HepG2 (cell line): ENCODE results near the gene COL9A1. TPM values are rescaled to one million over a fixed set of nuclear protein-coding genes. Genes with fewer than 3 reads are reported as not detected.
A peak's percentile ranks its signal among the peaks of the same experiment; 100 is the strongest.
"Not testable (repeated sequence)": the region's sequence is repeated elsewhere in the genome, so short reads cannot be mapped to it uniquely, and the experiment has no call there.

Experiments used
- ATAC-seq: fragments of 200-7000 bp; cut with Tn5 transposase; 3 replicates; pipeline ENCODE4 v1.9.1; 2020; ENCODE audit warnings: mild to moderate bottlenecking, moderate library complexity
- BruUV-seq: library from RNA; stranded (reverse); fragments of 400-500 nt; replicated peaks from 2 replicates; lab custom pipeline; 2021; lab: Mats Ljungman, UMichigan
- CTCF ChIA-PET: fragments of 300-600 bp; formaldehyde crosslinking; extraction: SDS; loops from one replicate; lab custom pipeline; 2021; ENCODE audit warnings: low total read pairs, inconsistent platforms, low intra/inter-chr PET ratio; lab: Yijun Ruan, JAX
- POLR2A ChIA-PET: fragments of 350-600 bp; sonication (Branson Sonifier 250); formaldehyde crosslinking; loops from one replicate; lab custom pipeline; 2020; ENCODE audit warnings: antibody characterized with exemption, inconsistent platforms; lab: Yijun Ruan, JAX
- DNase-seq: peaks from one replicate; pipeline ENCODE4 v3.0.0-alpha.2; 2015; ENCODE audit warnings: low spot score
- FAIRE-seq: peaks from 3 replicates; lab custom pipeline; 2011; peaks lifted over from hg19 to GRCh38; lab: Jason Lieb, UNC
- H2AFZ ChIP-seq: one replicate; pipeline ENCODE4 v1.6.1; 2011; ENCODE audit warnings: low read length, inconsistent platforms
- H3K27ac ChIP-seq: fragments of 300-600 bp; 3 replicates; pipeline ENCODE4 v1.8.0; 2011; ENCODE audit warnings: mixed run types, mild to moderate bottlenecking, mixed read lengths, low read length, inconsistent platforms; ENCODE audit not compliant: insufficient read depth; ENCODE audit errors: extremely low read length
- H3K27me3 ChIP-seq, 2 experiments: fragments of 200-600 bp in 1 of 2; 2 replicates in 1 of 2; 3 replicates in 1 of 2; pipeline versions ENCODE4 v1.6.0 to v1.8.0; 2011; ENCODE audit warnings: low read length in 2 of 2, mild to moderate bottlenecking in 2 of 2, moderate library complexity in 2 of 2, inconsistent platforms in 1 of 2; ENCODE audit not compliant: insufficient read depth in 2 of 2, control insufficient read depth in 1 of 2
- H3K36me3 ChIP-seq, 2 experiments: fragments of 200-600 bp in 1 of 2; replicated peaks in 1 of 2; 2 replicates in 1 of 2; 3 replicates in 1 of 2; pipeline versions ENCODE4 v1.5.1 to v1.8.0; 2011; ENCODE audit warnings: low read length in 2 of 2, inconsistent platforms in 1 of 2; ENCODE audit not compliant: insufficient read depth in 2 of 2, control insufficient read depth in 1 of 2
- H3K4me1 ChIP-seq: 2 replicates; pipeline ENCODE4 v1.5.1; 2012; ENCODE audit warnings: low read length, inconsistent platforms; ENCODE audit not compliant: insufficient read depth
- H3K4me2 ChIP-seq: 2 replicates; pipeline ENCODE4 v1.6.0; 2011; ENCODE audit warnings: low read depth, low read length, inconsistent platforms
- H3K4me3 ChIP-seq, 3 experiments: fragments of 200-600 bp in 1 of 3; sonication (generic), shearing (Covaris generic) in 1 of 3; replicated peaks in 1 of 3; 2 replicates each; pipeline ENCODE4 v1.5.1; 2011 to 2016; ENCODE audit warnings: low read length in 3 of 3, inconsistent platforms in 2 of 3, low read depth in 2 of 3, mild to moderate bottlenecking in 2 of 3, control low read depth in 1 of 3, mixed read lengths in 1 of 3; ENCODE audit not compliant: insufficient read depth in 1 of 3
- H3K79me2 ChIP-seq: one replicate; pipeline ENCODE4 v1.6.1; 2011; ENCODE audit warnings: low read length, inconsistent platforms; ENCODE audit not compliant: insufficient read depth
- H3K9ac ChIP-seq: 2 replicates; pipeline ENCODE4 v1.6.0; 2011; ENCODE audit warnings: mild to moderate bottlenecking, low read depth, low read length, inconsistent platforms; ENCODE audit not compliant: insufficient read depth
- H3K9me3 ChIP-seq: 2 replicates; pipeline ENCODE4 v1.5.1; 2012; ENCODE audit warnings: mild to moderate bottlenecking, low read length
- H4K20me1 ChIP-seq: 2 replicates; pipeline ENCODE4 v1.6.0; 2011; ENCODE audit warnings: inconsistent platforms, mild to moderate bottlenecking, low read length, moderate library complexity; ENCODE audit not compliant: insufficient read depth
- GABPA ChIP-seq, 2 experiments: IDR thresholded peaks; 2 replicates each; pipeline ENCODE4 v1.6.1; 2011 to 2016; ENCODE audit warnings: low read depth in 2 of 2, low read length in 1 of 2, missing biosample characterization in 1 of 2, missing genetic modification characterization in 1 of 2
- MAFF ChIP-seq: IDR thresholded peaks from 2 replicates; pipeline ENCODE4 v1.6.1; 2011; ENCODE audit warnings: low read depth, low read length, improper control_type of control experiment
- MAFK ChIP-seq, 2 experiments: IDR thresholded peaks in 1 of 2; conservative IDR thresholded peaks in 1 of 2; 2 replicates each; pipeline ENCODE4 v1.6.1; 2011; ENCODE audit warnings: improper control_type of control experiment in 2 of 2, low read length in 2 of 2
- MED13 ChIP-seq: sonication (generic); formaldehyde crosslinking; IDR thresholded peaks from 2 replicates; pipeline ENCODE4 v1.5.0; 2020; ENCODE audit warnings: missing genetic modification reagents
- MTA1 ChIP-seq: sonication (generic); formaldehyde crosslinking; IDR thresholded peaks from 2 replicates; pipeline ENCODE4 v1.4.0; 2020; ENCODE audit warnings: missing genetic modification reagents, mild to moderate bottlenecking, borderline replicate concordance
- WGBS: methylation state at CpG from one replicate; pipeline ENCODE4 v1.1.6; 2017; ENCODE audit warnings: low lambda C conversion rate; 5-methylcytosine and 5-hydroxymethylcytosine counted together
- in situ Hi-C: cut with HindIII; loops from 2 replicates; pipeline ENCODE4 v1.10.0; 2017; ENCODE audit warnings: low pct_unique_long_range_greater_than_20kb; ENCODE audit not compliant: extremely low pct_ligation_motif_present
- intact Hi-C: fragments of 100-400 bp; cut with micrococcal nuclease; formaldehyde crosslinking; loops from one replicate; pipeline ENCODE4 v1.10.0; 2022; ENCODE audit not compliant: unreplicated experiment
- polyA plus RNA-seq, 8 experiments: library from polyadenylated mRNA; depleted of rRNA in 3 of 8; stranded (reverse) in 7 of 8; unstranded in 1 of 8; fragments of >200 nt; fragmentation: Illumina TruSeq in 4 of 8; extraction: Trizol in 4 of 8; gene quantifications; 2 replicates each; pipeline versions ENCODE4 v1.2.1 to v1.2.3, GENCODE V29; 2011 to 2016; ENCODE audit warnings: low read depth in 4 of 8, missing spikeins in 1 of 8, mixed read lengths in 1 of 8; ENCODE audit not compliant: insufficient read depth in 1 of 8
- total RNA-seq, 5 experiments: library from RNA; depleted of rRNA; stranded (reverse); fragments of >200 nt; fragmentation: Illumina TruSeq; extraction: Trizol; gene quantifications; 2 replicates each; pipeline ENCODE4 v1.2.3, GENCODE V29; 2016; ENCODE audit warnings: low read depth in 1 of 5

COL9A1 gene
- total and polyA plus RNA-seq, 2 of the 13 experiments (the other 11 are each of a cell fraction or from before 2014, with no cell fraction given), result 0.08 TPM; not detected in 1

GRCh38 chr6:70343313-70343712, 40.4 kb upstream of the COL9A1 start:
- Histone ChIP-seq H2AFZ (no peak overlapping the region), H3K4me2 (no peak overlapping the region), H3K36me3 (no peaks in the 10 kb centered on the region), H3K4me3 (no peak overlapping the region), H3K9ac (no peak overlapping the region), H3K4me1 (no peaks in the 10 kb centered on the region), H3K27me3 (no peaks in the 10 kb centered on the region), H3K9me3 (no peaks in the 10 kb centered on the region), H3K79me2 (no peaks in the 10 kb centered on the region), H3K27ac (no peak overlapping the region), H4K20me1 (no peaks in the 10 kb centered on the region)
- intact Hi-C loops (no loop called here), in situ Hi-C loops (no loop called here)
- FAIRE-seq (no peak), ATAC-seq (no peak), DNase-seq (no peak)
- TF ChIP-seq GABPA (IDR thresholded peaks at IDR 0.05; ENCODE audit: low read depth, low read length) (no peak), GABPA (CRISPR knock-in tag; IDR thresholded peaks at IDR 0.05; ENCODE audit: low read depth) (no peak), MED13 (CRISPR knock-in tag) (no peak), MAFK (conservative IDR thresholded peaks at IDR 0.05 in 1 of 2, IDR thresholded peaks at IDR 0.05 in 1 of 2; ENCODE audit: low read length in 2 of 2) (peak; percentile 47 to 60), MTA1 (CRISPR knock-in tag) (no peak), MAFF (peak; percentile 42; the same call in 1 of the 2 replicates)
- WGBS, result 0% methylated on average over 2 of the region's 2 CpGs
- ChIA-PET CTCF (no interaction called here), POLR2A (no interaction called here)
- no TSS peak for BruUV-seq

- in situ Hi-C loops, CTCF ChIA-PET: not testable (repeated sequence)
- WGBS, result 11% methylated on average over 2 of the region's 2 CpGs
Observed at GRCh38 chr6:70339810-70340209, 36.9 kb upstream of the COL9A1 start.

More at GRCh38 chr6:70339810-70340209, 36.9 kb upstream of the COL9A1 start:
- H3K36me3 ChIP-seq, H3K27ac ChIP-seq, H4K20me1 ChIP-seq, H3K4me3 ChIP-seq, BruUV-seq, H2AFZ ChIP-seq, POLR2A ChIA-PET, H3K4me1 ChIP-seq, ATAC-seq, H3K9ac ChIP-seq, DNase-seq, FAIRE-seq, H3K27me3 ChIP-seq, H3K79me2 ChIP-seq, H3K4me2 ChIP-seq, H3K9me3 ChIP-seq, intact Hi-C loops: not testable (repeated sequence)
